HG03135 (cell line): ENCODE data around the gene ALDH1A3.

ENCODE experiments used
- ATAC-seq: cut with Tn5 transposase; IDR thresholded peaks from one replicate; pipeline ENCODE4 v1.9.1; 2021; ENCODE audit warnings: mild to moderate bottlenecking, moderate library complexity; ENCODE audit not compliant: unreplicated experiment

ALDH1A3 gene

DNA sequence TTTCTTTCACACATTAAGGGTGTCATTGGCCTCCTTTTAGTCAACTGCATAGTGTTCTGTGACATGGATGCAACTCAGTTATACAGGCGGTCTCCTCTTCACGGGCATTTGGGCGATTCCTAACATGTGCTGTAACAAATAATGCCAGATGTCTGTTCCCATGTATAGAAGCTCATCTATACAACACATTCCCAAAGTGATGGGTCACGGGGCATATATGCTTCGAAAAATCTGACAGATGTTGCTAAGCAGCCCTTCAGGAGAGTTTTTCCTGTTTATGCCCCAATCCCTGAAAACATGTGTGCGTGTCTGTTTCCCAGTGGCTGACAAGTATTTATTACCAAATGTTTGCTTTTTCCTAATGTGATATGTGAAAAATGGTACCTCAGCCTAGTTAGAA lies 65.4 kb downstream of the ALDH1A3 start:
- no peak for ATAC-seq

DNA sequence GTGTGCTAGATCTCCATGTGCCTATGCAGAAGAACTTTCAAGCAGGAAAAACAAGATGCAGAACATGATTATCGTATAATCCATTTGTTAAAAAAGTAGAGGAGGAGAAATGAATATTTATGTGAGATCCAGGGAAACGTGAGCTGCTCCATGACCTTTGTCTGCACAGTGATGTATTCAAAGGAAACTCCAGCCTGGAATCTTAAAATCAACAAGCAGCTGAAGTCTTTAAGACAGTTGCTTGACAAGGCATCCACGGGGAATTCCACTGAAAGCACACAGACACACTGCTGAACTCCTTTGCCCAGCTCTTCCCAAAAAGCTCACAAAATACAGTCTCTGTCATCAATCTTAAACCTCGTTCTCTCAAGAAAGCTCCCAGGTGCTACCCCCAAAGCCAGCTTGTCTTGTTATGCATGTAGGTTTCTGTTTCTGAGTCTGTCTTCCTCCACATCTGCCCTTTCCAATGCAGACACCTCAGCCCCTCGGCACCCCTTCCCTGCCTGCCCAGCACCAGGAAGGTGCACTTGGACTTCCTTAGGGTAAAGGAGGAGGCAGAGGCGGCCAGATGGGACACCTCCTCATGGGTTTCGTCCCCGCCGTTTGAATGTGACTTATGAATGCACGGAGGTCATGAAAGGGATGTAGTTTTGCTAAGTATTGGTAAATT lies 68.3 kb downstream of the ALDH1A3 start:
- ATAC-seq = no peak

DNA sequence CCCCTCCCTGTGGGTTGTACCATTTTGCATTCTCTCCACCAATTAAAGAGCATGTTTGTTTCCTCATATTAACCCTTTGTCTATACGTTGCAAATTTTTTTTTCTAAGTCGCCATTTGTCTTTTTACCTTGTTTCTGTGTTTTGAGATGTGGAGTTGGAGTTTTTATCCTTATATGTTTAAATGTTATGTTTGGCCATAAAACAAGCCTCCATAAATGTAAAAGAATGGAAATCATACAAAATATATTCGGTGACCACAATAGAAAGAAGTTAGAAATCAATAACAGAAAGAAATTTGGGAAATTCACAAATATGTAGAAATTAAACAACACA lies 68.8 kb downstream of the ALDH1A3 start:
- ATAC-seq = no peak

GRCh38 chr15:100949691-100950090 lies 70.1 kb downstream of the ALDH1A3 start:
- ATAC-seq = no peak

DNA sequence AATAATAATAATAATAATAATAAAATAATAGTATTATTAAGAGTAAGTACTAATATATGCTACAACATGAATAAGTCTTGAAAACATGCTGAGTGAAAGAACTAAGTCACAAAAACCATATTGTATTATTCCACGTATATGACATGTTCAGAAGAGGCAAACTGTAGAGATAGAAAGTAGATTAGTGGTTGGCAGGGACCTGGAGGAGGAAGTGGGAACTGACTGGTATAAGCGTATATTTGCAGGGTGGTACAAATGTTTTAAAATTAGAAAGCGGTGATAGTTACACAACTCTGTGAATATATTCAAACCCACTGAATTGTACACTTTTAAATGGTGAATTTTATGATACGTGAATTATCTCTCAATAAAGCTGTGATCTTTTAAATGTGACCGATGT lies 72.3 kb downstream of the ALDH1A3 start:
- ATAC-seq = no peak

GRCh38 chr15:100952566-100952965 lies 72.9 kb downstream of the ALDH1A3 start:
- no peak for ATAC-seq

- no peak for ATAC-seq
Observed at GRCh38 chr15:100958326-100959065, 78.9 kb downstream of the ALDH1A3 start.

DNA sequence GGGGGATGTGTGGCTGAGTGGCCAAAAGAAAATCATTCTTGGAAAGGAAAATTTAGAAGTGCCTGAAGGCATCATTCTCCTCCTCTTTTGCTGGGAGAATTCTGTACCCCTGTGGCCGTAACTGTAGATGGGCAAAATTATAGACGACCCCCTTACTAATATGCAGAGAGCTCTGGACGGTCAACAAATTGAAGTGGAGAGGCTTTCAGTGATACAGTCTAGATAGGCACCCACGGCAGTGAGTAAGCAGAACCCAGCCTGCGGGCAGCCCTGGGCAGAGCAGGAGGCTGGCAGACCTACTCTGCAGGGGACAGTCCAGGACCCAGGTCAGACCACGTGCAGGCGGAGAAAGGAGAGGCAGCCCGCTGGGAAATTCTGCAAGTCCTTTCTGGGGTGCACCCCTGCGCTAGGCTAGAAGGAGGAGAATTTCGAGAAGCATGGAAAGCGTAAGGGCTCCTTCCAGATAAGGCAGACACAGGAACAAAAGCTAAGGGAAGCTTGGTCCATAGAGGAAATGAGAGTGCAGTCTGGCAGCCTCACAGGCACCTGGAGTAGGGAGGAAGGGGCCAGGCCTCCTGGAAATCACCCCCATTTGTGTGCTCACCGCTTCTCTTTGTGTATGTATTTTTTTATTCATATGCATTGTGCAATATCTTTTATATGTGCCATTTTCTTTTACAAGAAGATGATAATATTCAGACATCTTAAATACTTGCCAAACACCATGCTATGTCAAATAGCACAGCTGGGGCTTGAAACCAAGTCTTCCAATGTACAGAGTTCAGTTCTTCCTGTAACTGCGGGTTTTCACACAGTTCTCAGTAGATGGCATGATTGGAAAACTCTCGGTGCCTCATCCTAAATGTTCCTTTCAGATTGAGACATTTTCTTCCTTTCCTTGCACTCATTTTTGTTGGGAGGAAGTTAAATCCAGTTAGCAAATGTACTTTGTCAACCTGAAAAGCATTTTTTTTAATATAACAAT lies 79.7 kb downstream of the ALDH1A3 start:
- no peak for ATAC-seq
